GM21576 (cell line): Measurements from ENCODE around the gene ESCO1.
"Not testable (repeated sequence)": the region's sequence is repeated elsewhere in the genome, so short reads cannot be mapped to it uniquely, and the experiment has no call there.

Experiments used
- ATAC-seq: cut with Tn5 transposase; IDR thresholded peaks from one replicate; pipeline ENCODE4 v1.9.1; 2021; ENCODE audit warnings: mild to moderate bottlenecking, moderate library complexity; ENCODE audit not compliant: unreplicated experiment

ESCO1 gene

DNA sequence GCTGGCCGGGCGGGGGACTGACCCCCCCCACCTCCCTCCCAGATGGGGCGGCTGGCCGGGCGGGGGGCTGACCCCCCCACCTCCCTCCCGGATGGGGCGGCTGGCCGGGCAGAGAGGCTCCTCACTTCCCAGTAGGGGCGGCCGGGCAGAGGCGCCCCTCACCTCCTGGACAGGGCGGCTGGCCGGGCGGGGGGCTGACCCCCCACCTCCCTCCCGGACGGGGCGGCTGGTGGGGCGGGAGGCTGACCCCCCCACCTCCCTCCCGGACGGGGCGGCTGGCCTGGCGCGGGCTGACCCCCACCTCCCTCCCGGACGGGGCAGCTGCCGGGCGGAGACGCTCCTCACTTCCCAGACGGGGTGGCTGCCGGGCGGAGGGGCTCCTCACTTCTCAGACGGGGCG, 8.1 kb downstream of the ESCO1 start:
- not testable (repeated sequence) for ATAC-seq

DNA sequence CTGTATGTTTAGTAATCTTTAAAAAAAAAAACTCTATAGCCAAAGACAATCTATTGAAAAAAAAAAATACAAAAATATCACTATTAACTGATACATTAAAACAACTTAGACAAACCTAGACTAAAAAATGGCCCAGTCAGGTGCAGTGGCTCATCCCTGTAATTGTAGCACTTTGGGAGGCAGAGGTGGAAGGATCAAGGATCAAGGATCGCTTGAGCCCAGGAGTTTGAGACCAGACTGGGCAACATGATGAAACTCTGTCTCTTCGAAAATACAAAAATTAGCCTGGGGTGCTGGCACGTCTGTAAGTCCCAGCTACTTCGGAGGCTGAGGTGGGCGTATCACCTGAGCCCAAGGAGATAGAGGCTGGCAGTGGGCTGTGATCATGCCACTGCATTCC, 16.1 kb downstream of the ESCO1 start:
- ATAC-seq = no peak

DNA sequence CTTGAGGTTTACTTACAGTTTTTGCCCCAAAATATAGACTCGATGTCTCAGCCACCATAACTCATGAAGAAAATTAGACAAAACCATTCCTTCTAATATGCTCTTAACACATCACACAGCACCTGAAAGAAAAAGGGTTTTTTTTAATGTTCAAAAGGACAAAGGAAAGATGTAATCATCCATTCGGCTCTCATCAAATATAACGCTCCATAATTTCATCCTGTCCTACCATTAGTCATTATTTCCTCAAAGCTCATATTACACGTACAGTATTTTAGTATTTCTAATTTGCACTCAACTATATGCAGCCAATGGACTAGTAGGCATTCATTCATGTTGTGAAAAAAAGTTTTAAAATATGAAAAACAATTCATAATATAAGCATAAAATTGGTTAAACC, 24.8 kb downstream of the ESCO1 start:
- no peak for ATAC-seq

DNA sequence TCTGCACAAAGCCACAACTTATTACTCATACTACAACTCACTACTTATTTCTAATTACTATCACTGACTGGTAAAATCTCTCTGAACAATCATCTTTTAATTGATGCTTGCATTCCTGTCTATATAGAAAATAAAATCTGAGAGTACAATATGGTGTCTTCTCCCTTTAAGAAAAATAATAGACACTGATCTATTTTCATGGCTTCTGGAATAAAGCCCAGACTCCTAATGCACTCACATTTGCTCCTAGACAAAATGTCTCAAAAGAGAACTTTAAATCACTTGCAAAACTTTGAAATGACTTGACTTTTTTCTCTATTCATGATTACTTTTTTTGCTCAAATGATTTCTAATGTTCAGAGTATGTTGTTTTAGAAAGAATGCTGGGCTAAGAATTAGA, 28.7 kb downstream of the ESCO1 start:
- ATAC-seq = no peak

DNA sequence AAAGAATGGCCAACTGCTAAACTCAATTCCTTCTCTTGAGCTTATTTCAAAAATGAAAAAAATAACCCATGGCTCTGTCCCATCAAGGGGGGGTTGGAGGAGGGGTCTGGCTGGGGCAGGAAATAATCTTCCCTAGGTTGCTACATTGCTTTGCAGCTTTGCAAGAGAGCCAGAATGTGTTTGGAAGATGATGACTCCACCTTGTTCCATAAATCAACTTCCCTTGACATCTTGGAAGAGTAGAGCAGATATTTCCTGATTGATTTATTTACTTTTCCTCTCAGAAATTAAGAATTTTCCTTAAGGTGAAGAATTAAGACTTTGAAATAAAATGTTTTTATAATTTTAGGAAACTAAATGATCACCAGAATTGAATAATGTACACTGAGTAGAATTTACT, 41.3 kb downstream of the ESCO1 start:
- ATAC-seq = no peak

DNA sequence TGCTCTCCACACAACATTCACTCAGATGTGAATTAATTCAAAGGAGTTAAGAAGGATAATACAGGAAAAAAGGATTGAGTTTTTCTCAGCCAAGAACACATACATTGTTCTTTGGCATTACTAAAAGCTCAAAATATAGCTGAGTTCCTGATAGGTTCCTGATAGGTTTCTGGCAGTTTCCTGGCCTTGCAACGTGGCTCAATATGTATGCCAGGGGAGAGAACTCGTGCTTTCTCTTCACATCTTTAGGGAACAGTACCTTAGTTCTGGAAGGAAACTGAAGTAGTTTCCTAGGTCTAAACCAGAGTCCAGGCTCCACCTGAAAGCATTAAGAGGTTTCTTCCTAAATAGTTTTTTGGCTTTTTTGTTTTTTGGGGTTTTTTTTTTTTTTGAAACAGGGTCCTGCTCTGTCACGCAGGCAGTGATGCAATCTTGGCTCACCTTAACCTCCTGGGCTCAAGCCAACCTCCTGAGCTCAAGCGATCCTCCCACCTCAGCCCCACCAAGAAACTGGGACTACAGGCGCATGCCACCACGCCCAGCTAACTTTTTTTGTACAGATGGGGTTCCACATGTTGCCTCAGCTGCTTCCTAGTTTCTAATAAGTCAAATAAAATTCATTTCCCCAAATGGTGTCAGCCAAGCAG, 42.8 kb downstream of the ESCO1 start:
- no peak for ATAC-seq

DNA sequence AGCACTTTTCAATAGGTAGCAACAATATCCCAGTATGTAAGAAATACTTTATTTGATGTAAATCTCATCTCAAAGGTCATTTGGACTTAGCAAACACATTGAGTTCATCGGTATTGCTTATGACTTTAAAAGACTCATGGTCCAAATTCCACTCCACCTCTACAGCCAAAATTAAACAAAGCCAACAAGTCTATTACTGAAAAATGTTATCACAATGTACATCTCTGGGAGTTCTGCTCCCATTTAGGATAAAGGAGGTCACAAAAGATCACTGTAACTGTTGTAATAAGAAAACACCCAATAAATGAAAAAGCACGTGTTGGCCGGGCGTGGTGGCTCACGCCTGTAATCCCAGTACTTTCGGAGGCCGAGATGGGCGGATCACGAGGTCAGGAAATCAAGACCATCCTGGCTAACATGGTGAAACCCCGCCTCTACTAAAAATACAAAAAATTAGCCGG, 50.0 kb downstream of the ESCO1 start:
- no peak for ATAC-seq

DNA sequence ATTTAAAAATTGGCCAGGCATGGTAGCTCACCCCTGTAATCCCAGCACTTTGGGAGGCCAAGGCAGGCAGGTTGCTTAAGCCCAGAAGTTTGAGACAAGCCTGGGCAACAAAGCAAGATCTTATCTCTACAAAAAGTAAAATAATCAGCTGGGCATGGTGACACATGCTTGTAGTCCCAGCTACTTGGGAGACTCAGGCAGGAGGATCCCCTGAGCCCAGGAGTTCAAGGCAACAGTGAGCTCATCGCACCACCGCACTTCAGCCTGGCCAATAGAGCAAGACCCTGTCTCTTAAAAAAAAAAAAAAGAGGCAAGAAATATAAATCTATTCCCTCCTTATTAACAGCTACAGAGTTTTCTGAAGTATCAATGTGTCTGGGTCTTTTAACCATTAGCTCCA, 51.9 kb downstream of the ESCO1 start:
- ATAC-seq = no peak

DNA sequence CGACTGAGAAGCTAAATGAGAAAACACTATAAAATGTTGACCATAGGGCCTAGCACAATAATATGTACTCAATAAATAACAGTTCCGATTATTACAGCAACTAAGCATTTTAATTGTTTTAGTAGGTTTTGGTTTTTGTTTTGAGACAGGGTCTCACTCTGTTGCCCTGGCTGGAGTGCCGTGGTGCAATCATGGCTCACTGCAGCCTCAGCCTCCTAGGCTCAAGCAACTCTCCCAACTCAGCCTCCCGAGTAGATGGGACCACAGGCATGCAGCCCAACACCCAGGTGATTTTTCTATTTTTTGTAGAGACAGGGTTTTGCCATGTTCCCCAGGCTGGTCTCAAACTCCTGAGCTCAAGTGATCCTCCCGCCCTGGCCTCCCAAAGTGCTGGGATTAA, 54.1 kb downstream of the ESCO1 start:
- ATAC-seq = no peak

DNA sequence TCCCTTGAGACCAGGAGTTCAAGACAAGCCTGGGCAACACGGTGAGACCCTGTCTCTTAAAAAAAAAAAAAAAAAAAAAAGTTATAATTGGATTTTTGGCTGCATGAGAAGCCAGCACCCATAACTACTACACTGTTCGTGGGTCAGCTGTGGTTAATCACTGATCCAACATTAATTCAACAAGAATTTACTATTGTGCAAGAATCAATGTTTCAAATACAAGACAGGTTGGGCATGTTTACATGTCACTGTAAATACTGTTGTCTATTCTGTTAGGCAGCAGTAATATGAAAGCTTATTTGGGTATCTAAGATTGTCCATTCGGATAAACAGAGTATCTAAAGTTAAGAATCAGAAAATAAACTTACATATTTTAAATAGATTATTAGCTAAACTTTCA, 62.3 kb downstream of the ESCO1 start:
- no peak for ATAC-seq

DNA sequence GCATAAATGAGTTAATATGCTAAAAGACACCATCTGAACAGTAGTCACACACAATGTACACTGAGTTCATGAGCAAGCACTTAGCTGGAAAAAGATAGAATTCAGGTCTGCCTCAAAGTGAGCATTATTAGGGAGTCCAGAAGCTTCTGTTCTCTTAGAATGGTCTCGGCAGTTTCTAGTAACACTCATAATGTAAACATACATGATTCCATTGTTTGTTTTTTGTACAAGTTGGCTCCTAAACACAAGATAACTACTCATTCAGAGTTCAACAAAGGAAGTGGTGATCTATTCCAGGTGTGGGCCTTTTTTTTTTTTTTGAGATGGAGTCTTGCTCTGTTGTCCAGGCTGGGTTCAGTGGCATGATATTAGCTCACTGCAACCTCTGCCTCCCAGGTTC, 66.2 kb downstream of the ESCO1 start:
- ATAC-seq = no peak

DNA sequence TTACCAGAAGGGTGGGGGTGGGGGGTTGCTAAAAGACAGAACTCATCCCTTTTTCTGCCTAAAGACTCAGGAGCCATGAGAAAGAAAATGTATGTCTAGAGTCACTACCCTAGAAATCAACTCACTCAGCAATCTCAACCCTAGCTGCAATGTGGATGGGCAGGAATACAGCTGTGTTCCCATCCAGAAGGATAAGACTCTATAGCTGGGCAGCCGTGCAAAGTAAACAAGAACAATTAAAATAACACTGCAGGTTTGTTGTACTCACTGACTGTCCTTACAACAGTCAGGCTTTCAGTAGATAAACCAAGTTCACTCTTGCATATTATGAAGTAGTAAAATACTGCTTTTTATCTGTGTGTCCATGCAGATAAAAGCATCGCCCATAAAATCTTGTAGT, 74.0 kb downstream of the ESCO1 start:
- no peak for ATAC-seq

DNA sequence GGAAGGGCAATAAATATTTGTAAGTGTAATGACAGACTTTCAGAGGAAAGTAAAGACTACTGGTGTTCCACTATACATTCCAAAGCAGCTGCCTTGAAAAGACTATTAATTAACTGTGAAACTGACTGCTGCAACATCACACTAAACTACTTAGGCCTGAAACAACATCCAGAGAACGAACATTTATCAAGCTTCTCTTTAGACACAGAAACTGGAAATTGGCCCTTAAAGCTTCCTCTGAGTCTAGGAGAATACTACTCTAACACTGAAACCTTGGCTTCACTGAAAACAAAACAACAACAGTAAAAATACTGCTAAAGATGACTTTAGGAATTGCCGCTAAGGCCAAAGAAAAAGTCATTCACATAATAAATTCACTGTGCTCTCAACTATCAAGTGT, 74.6 kb downstream of the ESCO1 start:
- ATAC-seq = no peak

DNA sequence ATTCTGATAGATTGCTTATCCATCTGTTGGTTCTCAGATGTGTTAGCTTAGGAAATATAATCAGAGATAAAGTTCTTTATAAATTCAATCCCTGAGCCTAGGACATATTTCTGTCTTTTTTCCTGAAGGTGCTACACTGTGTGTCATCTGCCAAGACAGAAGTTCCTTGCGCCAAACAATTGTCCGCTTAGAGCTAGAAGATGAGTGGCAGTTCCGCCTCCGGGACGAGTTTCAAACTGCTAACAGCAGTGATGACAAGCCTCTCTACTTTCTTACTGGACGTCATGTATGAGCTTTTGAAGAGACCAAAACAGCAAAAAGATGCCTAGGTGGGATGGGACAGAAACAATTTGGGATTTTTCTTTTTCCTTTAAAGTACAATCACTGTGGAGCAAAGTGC, 78.0 kb downstream of the ESCO1 start:
- no peak for ATAC-seq

DNA sequence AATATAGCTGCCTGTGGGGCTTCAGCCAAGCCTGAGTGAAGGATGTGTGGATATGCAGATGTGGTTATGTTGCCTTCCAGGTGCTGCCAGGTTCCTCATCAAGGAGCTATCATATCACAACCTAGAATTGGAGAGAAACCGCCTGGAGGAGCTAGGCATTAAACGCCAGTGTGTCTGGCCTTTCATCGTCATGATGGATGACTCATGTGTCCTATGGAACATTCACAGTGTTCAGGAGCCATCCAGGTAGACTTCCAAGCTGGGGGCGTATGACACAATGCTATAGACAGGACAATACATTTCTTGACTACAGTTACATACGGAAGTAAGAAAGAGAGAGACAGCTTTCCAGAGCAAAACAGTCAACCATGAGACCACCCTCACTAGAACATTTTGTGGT, 86.8 kb downstream of the ESCO1 start:
- ATAC-seq = no peak

DNA sequence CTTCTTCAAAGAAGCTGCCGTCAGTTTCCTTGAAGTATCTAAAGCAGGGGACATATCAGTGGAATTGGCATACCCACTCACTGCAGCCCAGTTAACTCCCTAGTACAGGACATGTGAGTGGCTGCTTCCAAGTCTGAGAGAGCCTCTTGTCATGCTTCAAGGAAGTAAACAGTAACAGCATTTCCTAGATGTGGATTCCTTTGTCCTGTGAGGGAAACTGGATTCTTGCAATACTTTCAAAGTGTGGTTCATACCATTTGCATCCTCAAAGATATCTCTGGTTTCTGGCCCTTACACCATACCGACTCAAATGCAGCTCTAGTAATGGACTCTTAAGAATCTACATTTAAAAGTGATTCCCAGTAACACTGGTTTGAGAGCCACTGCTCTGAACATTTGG, 87.2 kb downstream of the ESCO1 start:
- no peak for ATAC-seq

DNA sequence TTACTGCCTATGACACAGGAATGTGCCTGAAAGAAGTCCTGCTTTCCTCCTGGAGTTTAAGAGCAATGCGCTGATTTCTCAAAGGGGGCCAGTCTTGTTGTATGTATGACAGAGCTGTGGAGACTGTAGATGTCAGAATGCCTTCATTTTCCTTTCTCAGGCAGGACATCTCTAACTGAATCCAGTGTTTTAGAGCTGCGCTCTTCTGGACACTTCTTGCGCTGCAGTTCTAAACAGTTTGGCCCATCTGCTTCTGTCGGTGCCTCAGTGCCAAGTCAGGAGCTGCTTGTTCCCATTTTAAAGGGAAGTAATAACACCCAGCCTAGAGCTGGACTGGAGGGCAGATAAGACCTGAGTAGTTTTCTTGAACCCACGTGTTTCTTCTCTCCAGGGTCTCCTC, 91.4 kb downstream of the ESCO1 start:
- no peak for ATAC-seq

DNA sequence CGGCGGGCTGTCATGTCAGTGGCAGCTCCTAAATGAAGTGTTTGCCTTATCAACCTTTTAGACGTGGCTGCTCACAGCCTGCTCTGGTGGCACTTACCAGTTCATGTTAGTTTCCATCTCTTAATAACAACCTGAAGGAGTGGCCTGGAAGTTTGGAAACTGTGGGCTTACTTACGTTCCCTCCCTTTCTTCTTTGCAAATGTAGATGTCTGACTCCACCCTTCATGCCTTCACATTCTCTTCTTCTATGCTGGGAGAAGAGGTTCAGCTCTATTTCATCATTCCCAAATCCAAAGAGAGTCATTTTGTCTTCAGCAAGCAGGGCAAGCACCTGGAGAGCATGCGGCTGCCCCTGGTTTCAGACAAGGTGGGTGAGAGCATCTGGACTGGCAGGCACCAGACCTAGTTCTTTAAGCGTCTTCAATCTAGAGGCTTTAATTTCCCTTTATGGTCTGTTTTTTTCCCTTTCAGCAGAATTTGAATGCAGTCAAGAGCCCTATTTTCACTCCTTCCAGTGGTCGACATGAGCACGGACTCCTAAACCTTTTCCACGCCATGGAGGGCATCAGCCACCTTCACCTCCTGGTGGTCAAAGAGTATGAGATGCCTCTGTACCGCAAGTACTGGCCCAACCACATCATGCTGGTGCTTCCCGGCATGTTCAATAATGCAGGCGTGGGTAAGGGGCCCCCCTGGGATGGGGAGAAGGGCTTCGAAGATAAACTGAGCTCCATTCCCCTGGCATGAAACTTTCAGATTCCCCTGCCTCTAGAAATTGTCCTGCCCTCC, 92.4 kb downstream of the ESCO1 start:
- no peak for ATAC-seq

DNA sequence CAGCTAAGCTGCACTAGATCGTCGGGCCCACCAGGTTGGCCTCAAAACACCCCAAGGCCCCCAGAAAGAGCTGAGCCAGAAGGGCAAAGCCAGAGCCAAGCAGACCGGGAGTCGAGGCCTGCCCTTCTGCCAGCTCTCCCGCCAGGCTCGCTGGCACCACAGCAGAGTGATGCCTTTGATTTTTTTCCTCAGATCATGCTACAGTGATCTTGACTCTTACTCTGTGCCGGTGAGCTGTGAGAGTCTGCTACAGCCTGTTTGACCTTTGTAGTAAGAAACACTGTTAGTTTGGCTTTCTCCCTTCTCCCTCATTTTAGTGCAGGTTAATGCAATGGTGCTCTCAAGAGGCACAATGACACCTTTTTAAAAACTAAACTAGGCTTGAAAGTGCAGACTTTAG, 97.8 kb downstream of the ESCO1 start:
- no peak for ATAC-seq

DNA sequence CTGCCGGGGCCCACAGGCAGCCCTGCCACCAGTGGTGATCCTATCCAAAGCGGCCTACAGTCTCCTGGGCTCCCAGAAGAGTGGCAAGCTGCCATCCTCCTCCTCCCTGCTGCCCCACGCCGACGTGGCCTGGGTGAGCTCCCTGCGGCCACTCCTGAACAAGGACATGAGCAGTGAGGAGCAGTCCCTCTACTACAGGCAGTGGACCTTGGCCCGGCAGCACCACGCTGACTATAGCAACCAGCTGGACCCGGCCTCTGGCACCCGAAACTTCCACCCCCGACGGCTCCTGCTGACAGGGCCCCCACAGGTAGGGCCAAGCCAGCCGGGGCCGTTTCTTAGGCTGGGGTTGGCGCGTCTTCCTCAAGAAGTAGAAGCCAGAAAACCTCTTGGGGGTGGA, 100.5 kb downstream of the ESCO1 start:
- ATAC-seq = no peak

DNA sequence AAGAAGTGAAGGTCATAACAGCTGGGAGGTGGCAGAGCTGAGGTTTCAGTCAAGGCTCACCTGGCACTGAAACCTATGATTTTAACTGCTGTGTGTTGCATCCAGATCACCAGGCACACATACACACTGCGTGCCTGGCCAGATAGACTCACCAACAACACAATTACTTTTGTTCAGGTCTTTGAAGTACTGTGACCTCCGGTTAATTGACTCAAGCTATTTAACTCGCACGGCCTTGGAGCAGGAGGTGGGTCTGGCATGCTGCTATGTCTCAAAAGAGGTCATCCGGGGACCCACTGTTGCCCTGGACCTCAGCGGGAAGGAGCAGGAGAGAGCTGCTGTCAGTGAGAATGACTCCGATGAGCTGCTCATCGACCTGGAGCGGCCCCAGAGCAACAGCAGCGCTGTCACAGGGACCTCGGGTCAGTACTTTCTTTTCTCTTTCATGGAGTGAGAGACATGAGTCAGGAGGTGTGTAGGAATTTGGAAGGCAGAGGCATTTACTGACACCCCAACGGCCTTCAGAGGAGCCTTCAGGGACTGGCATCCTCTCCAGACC, 104.1 kb downstream of the ESCO1 start:
- ATAC-seq = no peak

DNA sequence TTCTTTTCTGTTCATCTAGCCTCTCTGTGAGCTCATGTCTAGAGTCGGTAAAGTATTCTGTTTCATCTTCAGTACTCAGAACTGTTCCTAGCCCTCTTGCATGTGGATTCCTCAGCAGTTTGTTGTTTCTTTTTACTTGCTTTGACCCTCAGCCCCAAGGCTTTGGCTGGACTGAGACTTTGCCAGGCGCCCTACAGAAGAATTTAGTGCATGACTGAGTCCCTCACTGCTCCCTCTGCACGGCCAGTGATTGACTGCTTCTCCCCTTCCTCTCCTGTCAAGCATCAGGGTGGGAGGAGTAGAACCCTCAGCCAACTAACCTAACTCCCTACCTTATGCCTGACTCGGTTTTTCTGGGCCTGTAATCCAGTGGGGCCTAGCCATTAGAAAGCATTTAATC, 109.8 kb downstream of the ESCO1 start:
- no peak for ATAC-seq
